Mesangial cell (primary cell): Measurements from ENCODE around the gene TAF7. TPM values are rescaled to one million over a fixed set of nuclear protein-coding genes. Genes with fewer than 3 reads are reported as not detected.

ENCODE experiments used
- total RNA-seq: library from RNA; depleted of rRNA; stranded (reverse); fragments of >200 nt; gene quantifications from 2 replicates; pipeline ENCODE4 v1.2.3, GENCODE V29; 2015

The TAF7 gene
- 24.3 and 29.2 TPM in 2 replicates for total RNA-seq

GRCh38 chr5:141320225-141321169 lies at the start of gene TAF7:
TAF7 (minus strand) TSS chr5:141320784; CDS start chr5:141320044, 740 bp downstream.

DNA sequence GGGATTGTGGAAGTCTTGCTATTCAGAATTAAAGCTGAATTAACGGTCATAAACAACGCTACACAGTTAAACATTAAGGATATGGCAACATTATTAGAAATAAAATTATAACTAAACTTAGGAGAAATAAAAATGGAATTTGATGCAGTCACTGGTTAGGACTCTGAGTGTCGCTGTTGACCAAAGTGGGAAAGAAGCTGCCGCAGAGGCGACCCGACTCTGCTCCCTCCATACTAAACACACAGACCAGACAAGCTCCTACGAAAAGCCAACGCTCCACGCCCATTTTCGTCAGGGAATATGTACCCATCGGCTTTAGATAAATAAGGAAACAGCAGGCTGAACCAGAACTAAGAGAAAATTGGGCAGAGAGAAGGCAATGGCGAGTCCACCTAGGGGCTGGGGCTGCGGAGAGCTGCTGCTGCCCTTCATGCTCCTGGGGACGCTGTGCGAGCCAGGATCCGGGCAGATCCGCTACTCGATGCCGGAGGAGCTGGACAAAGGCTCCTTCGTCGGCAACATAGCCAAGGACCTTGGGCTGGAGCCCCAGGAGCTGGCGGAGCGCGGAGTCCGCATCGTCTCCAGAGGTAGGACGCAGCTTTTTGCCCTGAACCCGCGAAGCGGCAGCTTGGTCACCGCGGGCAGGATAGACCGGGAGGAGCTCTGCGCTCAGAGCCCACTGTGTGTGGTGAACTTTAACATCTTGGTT lies 43.5 kb upstream of the TAF7 start, which contains the start of gene PCDHGA5:
Gene PCDHGA5 (plus strand): TSS at position 211 of the 709 bp plus-strand sequence. CDS start 169 bp downstream, at position 380.

GRCh38 chr5:141359790-141360426 lies 39.3 kb upstream of the TAF7 start, which contains the start of gene PCDHGB2:
PCDHGB2 (plus strand) TSS chr5:141359994; CDS start chr5:141360136, 142 bp downstream.

GRCh38 chr5:141354900-141355469 lies 34.4 kb upstream of the TAF7 start, which contains the start of gene PCDHGA4:
PCDHGA4 (plus strand) TSS chr5:141355021; CDS start chr5:141355108, 87 bp downstream.

DNA sequence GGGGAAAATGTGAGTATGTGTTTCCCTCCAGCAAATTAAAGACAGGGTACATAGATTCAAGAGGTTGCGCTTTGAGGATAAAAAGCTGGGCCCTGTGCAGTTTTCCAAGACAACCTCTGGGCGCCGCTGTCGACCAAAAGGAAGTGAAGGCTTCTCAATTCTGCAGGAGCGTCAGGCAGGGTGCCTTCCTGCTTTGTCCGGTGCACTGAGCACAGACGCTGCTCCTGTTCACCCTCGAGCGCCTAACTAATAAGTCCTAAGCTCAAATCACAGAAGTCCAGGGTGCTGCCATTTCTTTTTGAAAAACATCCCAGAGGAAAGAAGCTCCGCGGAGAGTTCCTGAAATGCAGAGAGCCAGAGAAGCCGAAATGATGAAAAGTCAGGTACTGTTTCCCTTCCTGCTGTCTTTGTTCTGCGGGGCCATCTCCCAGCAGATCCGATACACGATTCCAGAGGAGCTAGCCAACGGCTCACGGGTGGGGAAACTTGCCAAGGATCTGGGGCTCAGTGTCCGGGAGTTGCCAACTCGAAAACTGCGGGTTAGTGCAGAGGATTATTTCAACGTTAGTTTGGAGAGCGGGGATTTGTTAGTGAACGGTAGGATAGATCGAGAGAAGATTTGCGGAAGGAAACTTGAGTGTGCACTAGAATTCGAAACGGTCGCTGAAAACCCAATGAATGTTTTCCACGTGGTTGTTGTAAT lies 29.5 kb upstream of the TAF7 start, which contains the start of gene PCDHGB1:
Gene PCDHGB1 (plus strand): TSS at position 183 of the 703 bp plus-strand sequence. CDS start 162 bp downstream, at position 345.

GRCh38 chr5:141343242-141343952 lies 22.8 kb upstream of the TAF7 start, which contains the start of gene PCDHGA3:
PCDHGA3 (plus strand) TSS chr5:141343829; CDS start chr5:141344034, 205 bp downstream.

DNA sequence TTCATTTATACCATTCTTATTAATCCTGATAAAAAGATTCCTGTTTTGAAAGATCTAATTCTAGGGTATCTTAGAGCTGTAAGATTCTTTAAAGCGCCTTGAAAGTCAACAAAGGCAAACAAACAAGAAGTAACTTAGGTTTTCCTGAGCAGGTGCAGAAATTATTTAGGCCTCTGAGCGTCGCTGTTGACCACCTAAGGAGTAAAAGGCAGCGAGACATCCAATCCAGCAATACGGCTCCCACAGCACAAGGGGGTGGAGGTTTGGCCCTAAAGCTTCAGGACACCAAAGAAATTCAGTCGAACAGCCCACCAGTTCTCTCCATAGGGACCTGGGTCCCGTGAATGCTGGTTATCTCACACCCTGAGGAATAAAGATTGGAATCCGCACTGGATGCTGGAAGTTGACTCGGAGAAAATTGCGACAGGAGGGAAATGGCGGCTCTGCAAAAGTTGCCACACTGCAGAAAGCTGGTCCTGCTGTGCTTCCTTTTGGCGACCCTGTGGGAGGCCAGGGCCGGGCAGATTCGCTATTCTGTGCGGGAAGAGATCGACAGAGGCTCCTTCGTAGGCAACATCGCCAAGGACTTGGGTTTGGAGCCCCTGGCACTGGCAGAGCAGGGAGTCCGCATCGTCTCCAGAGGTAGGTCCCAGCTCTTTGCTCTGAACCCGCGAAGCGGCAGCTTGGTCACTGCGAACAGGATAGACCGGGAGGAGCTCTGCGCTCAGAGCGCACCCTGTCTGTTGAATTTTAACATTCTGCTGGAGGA lies 18.1 kb upstream of the TAF7 start, which contains the start of gene PCDHGA2:
Gene PCDHGA2 (plus strand): TSS at position 223 of the 769 bp plus-strand sequence.

DNA sequence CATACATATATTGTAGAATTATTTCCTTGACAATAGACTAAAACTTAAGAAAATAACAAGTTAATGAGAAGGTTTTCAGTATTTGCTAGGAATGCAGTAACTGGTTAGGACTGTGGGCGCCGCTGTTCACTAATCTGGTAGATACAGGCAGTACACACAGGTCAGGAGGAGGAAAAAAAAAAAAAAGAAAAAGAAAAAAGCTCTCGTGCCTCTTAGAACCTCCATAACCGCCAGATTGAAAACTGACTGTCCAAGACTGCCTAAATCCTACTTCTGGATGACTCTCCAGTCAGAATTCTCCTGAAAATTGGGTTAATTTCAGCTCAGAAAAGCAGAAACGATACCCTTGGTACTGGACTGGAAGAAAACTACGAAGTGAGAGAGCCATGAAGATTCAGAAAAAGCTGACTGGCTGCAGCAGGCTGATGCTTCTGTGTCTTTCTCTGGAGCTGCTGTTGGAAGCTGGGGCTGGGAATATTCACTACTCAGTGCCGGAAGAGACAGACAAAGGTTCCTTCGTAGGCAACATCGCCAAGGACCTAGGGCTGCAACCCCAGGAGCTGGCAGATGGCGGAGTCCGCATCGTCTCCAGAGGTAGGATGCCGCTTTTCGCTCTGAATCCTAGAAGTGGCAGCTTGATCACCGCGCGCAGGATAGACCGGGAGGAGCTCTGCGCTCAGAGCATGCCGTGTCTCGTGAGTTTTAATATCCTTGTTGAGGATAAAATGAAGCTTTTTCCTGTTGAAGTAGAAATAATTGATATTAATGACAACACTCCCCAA lies 9.9 kb upstream of the TAF7 start, which contains the start of gene PCDHGA1:
Gene PCDHGA1 (plus strand): TSS at position 216 of the 782 bp plus-strand sequence.

DNA sequence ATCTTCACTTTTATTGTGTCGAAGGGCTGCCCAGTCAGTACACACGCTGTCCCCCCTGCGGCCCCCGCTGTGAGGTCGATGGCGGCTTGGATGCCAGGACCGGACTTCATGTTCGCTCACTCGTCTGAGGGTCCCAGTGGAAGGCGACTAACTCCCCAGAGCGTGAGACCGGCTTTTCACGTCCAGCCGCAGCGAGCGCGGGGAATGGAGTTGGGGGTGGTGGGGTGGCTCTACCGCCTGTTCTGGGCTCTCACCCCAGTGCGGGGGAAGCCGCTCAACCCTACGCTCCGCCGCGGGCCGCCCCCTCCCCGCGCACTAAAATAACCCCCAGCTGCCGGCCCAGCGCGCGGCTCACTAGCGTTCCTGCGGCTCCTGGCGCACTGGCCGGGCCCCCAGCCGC lies 16.8 kb downstream of the TAF7 start, which contains the start of gene SLC25A2:
Gene SLC25A2 (minus strand): TSS at position 294 of the 400 bp plus-strand sequence. CDS start 184 bp downstream, at position 110.

Other genes with a start within 250 kb of the TAF7 start
- gene PCDHB2, start 226.2 kb downstream of the TAF7 start, total RNA-seq = 0.49 and 0.76 TPM in 2 replicates
- gene PCDHB3, start 220.3 kb downstream of the TAF7 start, total RNA-seq = 0.16 and 0.38 TPM in 2 replicates
- 0.13 and 0.49 TPM in 2 replicates for gene PCDHB4, start 199.0 kb downstream of the TAF7 start, total RNA-seq
- 0.33 and 1.5 TPM in 2 replicates for gene PCDHB5, start 185.6 kb downstream of the TAF7 start, total RNA-seq
- under 0.01 TPM in 1 of 2 replicates, not detected in the other for gene PCDHB6, start 170.7 kb downstream of the TAF7 start, total RNA-seq
- gene PCDHB7, start 148.1 kb downstream of the TAF7 start, total RNA-seq = 0.16 and 0.63 TPM in 2 replicates
- 0.25 TPM in 1 of 2 replicates, not detected in the other for gene PCDHB8, start 143.0 kb downstream of the TAF7 start, total RNA-seq
- 0.16 and 0.63 TPM in 2 replicates for gene PCDHB16, start 138.4 kb downstream of the TAF7 start, total RNA-seq
- 0.25 TPM in 1 of 2 replicates, not detected in the other for gene PCDHB9, start 133.6 kb downstream of the TAF7 start, total RNA-seq
- gene PCDHB10, start 128.4 kb downstream of the TAF7 start, total RNA-seq = 0.16 and 0.89 TPM in 2 replicates
- 0.16 and 0.63 TPM in 2 replicates for gene PCDHB11, start 121.2 kb downstream of the TAF7 start, total RNA-seq
- gene PCDHB12, start 112.1 kb downstream of the TAF7 start, total RNA-seq = under 0.01 and 0.25 TPM in 2 replicates
- gene PCDHB13, start 106.9 kb downstream of the TAF7 start, total RNA-seq = 0.16 and 1.1 TPM in 2 replicates
- 0.16 and 0.63 TPM in 2 replicates for gene PCDHB14, start 97.4 kb downstream of the TAF7 start, total RNA-seq
- 0.16 and 1.0 TPM in 2 replicates for gene PCDHB15, start 75.4 kb downstream of the TAF7 start, total RNA-seq
- 0.63 TPM in 1 of 2 replicates, not detected in the other for gene SLC25A2, start 16.7 kb downstream of the TAF7 start, total RNA-seq
- 0.33 and 0.51 TPM in 2 replicates for gene PCDHGA1, start 9.7 kb upstream of the TAF7 start, total RNA-seq
- gene PCDHGA2, start 18.0 kb upstream of the TAF7 start, total RNA-seq = 1.1 and 4.1 TPM in 2 replicates
- 0.65 and 2.5 TPM in 2 replicates for gene PCDHGA3, start 23.0 kb upstream of the TAF7 start, total RNA-seq
- 0.49 and 2.9 TPM in 2 replicates for gene PCDHGB1, start 29.3 kb upstream of the TAF7 start, total RNA-seq
- 0.33 and 2.2 TPM in 2 replicates for gene PCDHGA4, start 34.2 kb upstream of the TAF7 start, total RNA-seq
- gene PCDHGB2, start 39.2 kb upstream of the TAF7 start, total RNA-seq = 0.65 and 2.5 TPM in 2 replicates
- 0.33 and 1.5 TPM in 2 replicates for gene PCDHGA5, start 43.4 kb upstream of the TAF7 start, total RNA-seq
- 0.98 and 3.8 TPM in 2 replicates for gene PCDHGB3, start 49.5 kb upstream of the TAF7 start, total RNA-seq
- 1.6 and 5.6 TPM in 2 replicates for gene PCDHGA6, start 53.1 kb upstream of the TAF7 start, total RNA-seq
- 0.49 and 4.1 TPM in 2 replicates for gene PCDHGA7, start 62.0 kb upstream of the TAF7 start, total RNA-seq
- 4.2 and 7.1 TPM in 2 replicates for gene PCDHGB4, start 66.9 kb upstream of the TAF7 start, total RNA-seq
- gene PCDHGA8, start 71.8 kb upstream of the TAF7 start, total RNA-seq = under 0.01 and 0.89 TPM in 2 replicates
- 10.6 and 15.8 TPM in 2 replicates for gene PCDHGB5, start 77.2 kb upstream of the TAF7 start, total RNA-seq
- 0.98 and 6.1 TPM in 2 replicates for gene PCDHGA9, start 82.0 kb upstream of the TAF7 start, total RNA-seq
- gene PCDHGB6, start 87.2 kb upstream of the TAF7 start, total RNA-seq = 2.0 and 6.3 TPM in 2 replicates
- 2.8 and 10.5 TPM in 2 replicates for gene PCDHGA10, start 92.2 kb upstream of the TAF7 start, total RNA-seq
- 5.1 and 18.1 TPM in 2 replicates for gene PCDHGB7, start 96.9 kb upstream of the TAF7 start, total RNA-seq
- 5.4 and 10.4 TPM in 2 replicates for gene PCDHGA11, start 100.3 kb upstream of the TAF7 start, total RNA-seq
- gene PCDHGA12, start 109.7 kb upstream of the TAF7 start, total RNA-seq = 3.4 and 13.8 TPM in 2 replicates
- 36.5 and 60.1 TPM in 2 replicates for gene PCDHGC3, start 155.2 kb upstream of the TAF7 start, total RNA-seq
- 0.38 and 0.81 TPM in 2 replicates for gene PCDHGC4, start 164.2 kb upstream of the TAF7 start, total RNA-seq
- gene PCDHGC5, start 168.3 kb upstream of the TAF7 start, total RNA-seq = 0.33 and 1.4 TPM in 2 replicates